ENCODE measurements around the gene CARHSP1. TPM values are rescaled to one million over a fixed set of nuclear protein-coding genes. Genes with fewer than 3 reads are reported as not detected.
A peak's percentile ranks its signal among the peaks of the same experiment; 100 is the strongest.
"Not testable (repeated sequence)": the region's sequence is repeated elsewhere in the genome, so short reads cannot be mapped to it uniquely, and the experiment has no call there.

CARHSP1 gene
- total RNA-seq, 1 donor from 2014 or later, result 161 TPM

DNA sequence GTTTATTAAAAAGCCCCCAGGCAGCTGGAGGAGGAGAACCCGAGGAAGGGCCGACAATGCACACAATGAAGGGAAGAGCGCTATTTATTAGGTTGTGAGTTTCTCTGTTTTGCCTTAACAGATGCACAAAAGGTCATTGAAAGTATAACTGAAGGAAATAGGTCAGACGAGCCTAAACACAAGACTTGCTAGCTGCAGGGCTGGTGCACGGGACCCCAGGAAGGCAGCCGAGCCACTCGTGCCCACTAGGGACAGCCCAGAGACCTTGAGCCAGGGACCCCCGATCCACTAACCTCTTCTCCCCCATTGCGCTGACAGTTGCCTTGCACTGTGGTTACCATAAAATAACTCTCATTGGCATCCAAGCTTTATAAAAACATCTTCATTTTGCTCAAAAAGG lies 24.6 kb upstream of the CARHSP1 start:
- ATAC-seq, result no peak

- peak; percentile 4 for ATAC-seq
These were observed 23.3 kb upstream of the CARHSP1 start for GRCh38 chr16:8892101-8892575.

- no peak for ATAC-seq
These were observed 21.7 kb upstream of the CARHSP1 start for GRCh38 chr16:8890549-8890921.

GRCh38 chr16:8889893-8890548 lies 21.2 kb upstream of the CARHSP1 start:
- ATAC-seq, result no peak

DNA sequence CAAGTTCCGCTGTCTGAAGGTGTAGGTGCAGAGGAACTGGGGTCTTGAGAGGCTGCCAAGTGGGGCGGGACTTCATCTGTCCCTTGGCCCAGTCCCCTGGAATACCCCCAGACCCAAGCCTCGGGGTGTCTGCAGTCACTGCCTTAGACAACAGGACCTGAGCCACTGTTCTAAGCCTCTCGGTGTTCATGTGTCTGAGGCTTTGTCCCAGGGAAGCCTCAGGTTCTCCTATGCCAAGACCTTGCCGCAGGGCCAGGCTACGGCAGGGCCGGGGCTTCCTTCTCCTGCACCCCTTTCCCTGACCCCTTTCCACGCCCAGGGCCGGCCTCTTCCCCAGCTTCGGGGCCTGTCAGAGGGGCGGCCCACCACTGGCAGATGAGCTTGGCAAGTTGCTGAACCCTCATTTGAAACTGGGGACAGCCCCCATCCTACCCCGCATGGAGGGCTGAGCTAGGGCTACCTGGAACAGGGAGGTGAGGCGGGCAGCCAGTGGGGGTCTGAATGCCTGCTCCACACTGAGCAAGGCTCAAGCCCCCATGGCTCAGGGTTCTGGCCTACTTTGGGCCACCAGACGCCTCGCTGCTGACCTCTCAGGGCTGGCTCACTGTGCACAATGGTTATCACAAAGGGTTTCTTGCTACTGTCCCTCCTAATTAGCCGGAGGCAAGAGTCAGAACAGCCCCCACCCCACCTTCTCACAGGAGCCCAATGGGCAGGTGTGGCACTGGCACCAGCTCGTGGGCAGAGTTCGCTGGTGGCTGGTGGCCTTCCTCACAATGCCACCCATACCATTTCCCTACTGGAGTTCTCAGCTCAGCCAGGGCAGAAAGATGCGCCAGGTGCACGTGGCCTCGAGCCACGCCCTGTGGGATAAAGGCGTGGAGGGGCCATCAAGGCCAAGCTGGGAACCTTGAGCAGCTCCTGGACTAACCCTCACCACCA lies 20.4 kb upstream of the CARHSP1 start:
- ATAC-seq, result peak; percentile 14

GRCh38 chr16:8887952-8888560 lies 19.2 kb upstream of the CARHSP1 start:
- ATAC-seq, result no peak

GRCh38 chr16:8887431-8887765 lies 18.6 kb upstream of the CARHSP1 start:
- no peak for ATAC-seq

GRCh38 chr16:8886593-8887430 lies 18.0 kb upstream of the CARHSP1 start:
- no peak for ATAC-seq

- peak; percentile 40 for ATAC-seq
These were observed 17.1 kb upstream of the CARHSP1 start for GRCh38 chr16:8885674-8886592.

GRCh38 chr16:8882725-8883377 lies 14.0 kb upstream of the CARHSP1 start:
- no peak for ATAC-seq

- ATAC-seq, result no peak
These were observed 13.3 kb upstream of the CARHSP1 start, which contains the start of gene LITAFD for GRCh38 chr16:8882041-8882617. LITAFD (plus strand) TSS chr16:8882351; CDS start chr16:8884356, 2,005 bp downstream.

DNA sequence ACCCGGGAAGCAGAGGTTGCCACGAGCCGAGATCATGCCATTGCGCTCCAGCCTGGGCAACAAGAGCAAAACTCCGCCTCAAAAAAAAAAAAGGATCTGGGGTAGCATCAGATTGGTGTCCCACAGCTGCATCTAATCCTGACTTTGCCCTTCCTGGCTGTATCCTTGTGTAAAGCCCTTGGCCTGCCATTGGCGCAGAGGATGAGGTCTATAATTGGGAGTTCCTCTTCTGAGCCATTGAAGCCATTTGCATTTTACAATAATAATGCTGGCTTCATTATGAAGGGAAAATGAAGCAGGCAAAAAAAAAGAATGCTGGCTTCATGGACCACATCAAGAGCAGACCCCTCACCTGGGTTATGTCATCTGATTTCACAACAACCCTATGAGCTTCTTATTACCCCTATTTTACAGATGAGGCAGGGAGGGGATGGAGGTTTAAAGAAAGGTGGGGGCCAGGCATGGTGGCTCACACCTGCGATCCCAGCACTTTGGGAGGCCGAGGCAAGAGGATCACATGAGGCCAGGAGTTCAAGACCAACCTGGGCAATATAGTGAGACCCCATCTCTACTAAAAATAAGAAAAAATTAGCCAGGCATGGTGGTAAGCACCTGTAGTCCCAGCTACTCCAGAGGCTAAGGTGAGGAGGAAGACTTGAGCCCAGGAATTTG lies 12.2 kb upstream of the CARHSP1 start:
- no peak for ATAC-seq

DNA sequence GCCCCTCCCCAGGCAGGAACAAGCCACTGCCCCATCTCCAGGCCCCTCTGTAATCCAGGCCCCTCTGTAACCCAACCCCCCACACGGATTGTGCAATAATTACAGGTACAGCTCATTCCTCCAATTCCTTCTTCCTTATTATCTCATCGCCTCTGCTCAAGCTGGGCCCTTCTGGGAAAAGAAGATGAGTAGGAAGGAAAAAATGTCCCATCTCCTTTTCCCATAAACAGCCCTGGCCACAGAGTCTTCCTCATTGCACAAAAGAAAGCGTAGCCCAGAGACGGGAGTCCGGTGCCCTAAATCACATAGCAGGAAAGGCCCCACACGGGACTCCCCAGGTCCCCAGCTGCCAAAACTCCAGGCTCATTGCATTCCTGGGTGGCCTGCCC lies 9.7 kb upstream of the CARHSP1 start:
- peak; percentile 68 for ATAC-seq

GRCh38 chr16:8877894-8878522 lies 9.2 kb upstream of the CARHSP1 start:
- peak; percentile 81 for ATAC-seq

GRCh38 chr16:8875317-8875716 lies 6.5 kb upstream of the CARHSP1 start:
- not testable (repeated sequence) for ATAC-seq

- ATAC-seq, result no peak
These were observed 5.6 kb upstream of the CARHSP1 start for GRCh38 chr16:8874388-8874787.

DNA sequence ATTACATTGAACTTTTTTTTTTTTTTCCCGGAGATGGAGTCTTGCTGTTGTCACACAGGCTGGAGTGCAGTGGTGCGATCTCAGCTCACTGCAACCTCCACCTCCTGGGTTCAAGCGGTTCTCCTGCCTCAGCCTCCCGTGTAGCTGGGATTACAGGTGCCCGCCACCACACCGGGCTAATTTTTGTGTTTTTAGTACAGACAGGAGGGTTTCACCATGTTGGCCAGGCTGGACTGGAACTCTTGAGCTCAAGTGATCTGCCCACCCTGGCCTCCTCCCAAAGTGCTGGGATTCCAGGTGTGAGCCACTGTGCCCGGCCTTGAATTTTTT lies 5.0 kb upstream of the CARHSP1 start:
- ATAC-seq, result not testable (repeated sequence)

GRCh38 chr16:8872967-8873865 lies 4.4 kb upstream of the CARHSP1 start:
- ATAC-seq, result no peak

All from esophagus mucosa (tissue), 1 donor.